ENCODE results near the gene LILRB3. TPM values are rescaled to one million over a fixed set of nuclear protein-coding genes. Genes with fewer than 3 reads are reported as not detected.
"Not testable (repeated sequence)": the region's sequence is repeated elsewhere in the genome, so short reads cannot be mapped to it uniquely, and the experiment has no call there.

LILRB3 gene
- not detected in 2 replicates for total RNA-seq (2014; rRNA removed; shearing (Covaris generic))

- not testable (repeated sequence) for DNase-seq (ENCODE audit: low spot score)
These were observed at the start of gene LILRB3 for GRCh38 chr19:54222474-54223276. LILRB3 (minus strand) TSS chr19:54223007; CDS start chr19:54222976, 31 bp downstream.

GRCh38 chr19:54272181-54272580 is 49.4 kb upstream of the LILRB3 start:
- DNase-seq (ENCODE audit: low spot score) = not testable (repeated sequence)

- not testable (repeated sequence) for DNase-seq (ENCODE audit: low spot score)
These were observed 48.8 kb upstream of the LILRB3 start for GRCh38 chr19:54271587-54271986.

- no peak for DNase-seq (ENCODE audit: low spot score)
These were observed 48.3 kb upstream of the LILRB3 start for GRCh38 chr19:54271106-54271505.

GRCh38 chr19:54268936-54269335 is 46.1 kb upstream of the LILRB3 start:
- DNase-seq (ENCODE audit: low spot score) = no peak

- peak; percentile 97 for DNase-seq (ENCODE audit: low spot score)
These were observed 43.3 kb upstream of the LILRB3 start for GRCh38 chr19:54266133-54266532.

- no peak for DNase-seq (ENCODE audit: low spot score)
These were observed 39.7 kb upstream of the LILRB3 start for GRCh38 chr19:54262470-54262869.

DNA sequence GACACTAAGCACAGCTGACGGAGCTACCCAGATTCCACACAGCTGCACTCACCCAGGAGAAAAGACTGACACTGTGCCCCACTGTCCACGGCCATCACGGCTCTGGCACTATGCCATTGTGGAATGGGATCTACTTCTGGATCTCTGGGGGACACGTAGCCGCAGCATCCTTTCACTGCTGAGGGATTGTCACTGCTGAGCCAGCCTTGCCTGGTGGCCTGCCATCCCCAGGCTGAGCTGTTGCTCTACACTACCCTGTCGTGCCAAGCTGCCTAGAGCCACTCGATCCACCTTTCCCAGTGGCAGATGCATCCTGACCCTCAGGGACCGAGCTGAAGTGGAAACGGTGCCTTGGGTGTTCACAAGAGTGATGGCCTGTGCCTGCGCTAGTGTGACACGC is 39.3 kb upstream of the LILRB3 start:
- DNase-seq (ENCODE audit: low spot score) = no peak

- DNase-seq (ENCODE audit: low spot score) = no peak
These were observed 34.3 kb upstream of the LILRB3 start, which contains the start of gene LILRB5 for GRCh38 chr19:54257116-54257480. LILRB5 (minus strand) TSS chr19:54257273; CDS start chr19:54257193, 80 bp downstream.

GRCh38 chr19:54256250-54257115 is 33.7 kb upstream of the LILRB3 start:
- no peak for DNase-seq (ENCODE audit: low spot score)

- DNase-seq (ENCODE audit: low spot score) = no peak
These were observed 32.4 kb upstream of the LILRB3 start for GRCh38 chr19:54255105-54255775.

DNA sequence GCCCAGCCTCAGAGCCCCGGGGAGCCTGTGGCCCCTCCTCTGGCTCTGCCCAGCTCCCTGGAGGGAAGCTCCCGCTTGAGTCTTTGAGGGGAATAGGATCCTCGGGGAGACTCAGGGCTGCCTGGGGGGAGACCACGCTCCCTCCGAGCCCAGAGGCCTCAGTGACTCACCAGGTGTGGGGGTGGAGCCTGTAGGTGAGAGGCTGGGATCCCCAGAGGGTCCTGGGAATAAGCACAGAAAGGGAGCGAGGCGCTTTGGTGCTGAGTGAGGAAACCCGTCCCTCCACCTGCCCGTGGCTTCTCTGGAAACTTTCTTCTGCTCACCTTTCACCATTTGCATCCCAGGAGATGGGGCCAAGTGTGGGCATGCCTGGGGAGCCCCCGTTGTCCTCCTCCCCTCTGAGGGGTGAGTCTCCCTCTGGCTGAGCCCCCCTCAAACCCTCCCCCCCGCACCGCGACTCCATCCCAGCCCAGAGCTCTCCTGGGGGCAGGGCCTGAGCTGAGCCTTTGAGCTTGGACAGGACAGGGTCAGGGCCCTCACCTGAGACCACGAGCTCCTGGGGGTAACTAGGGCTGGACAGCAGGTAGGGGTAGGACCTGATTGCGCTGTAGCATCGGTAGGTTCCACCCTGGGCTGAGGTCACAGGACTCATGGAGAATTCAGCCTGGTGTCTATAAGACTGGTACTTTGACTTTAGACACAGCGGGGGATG is 31.5 kb upstream of the LILRB3 start:
- DNase-seq (ENCODE audit: low spot score) = no peak

DNA sequence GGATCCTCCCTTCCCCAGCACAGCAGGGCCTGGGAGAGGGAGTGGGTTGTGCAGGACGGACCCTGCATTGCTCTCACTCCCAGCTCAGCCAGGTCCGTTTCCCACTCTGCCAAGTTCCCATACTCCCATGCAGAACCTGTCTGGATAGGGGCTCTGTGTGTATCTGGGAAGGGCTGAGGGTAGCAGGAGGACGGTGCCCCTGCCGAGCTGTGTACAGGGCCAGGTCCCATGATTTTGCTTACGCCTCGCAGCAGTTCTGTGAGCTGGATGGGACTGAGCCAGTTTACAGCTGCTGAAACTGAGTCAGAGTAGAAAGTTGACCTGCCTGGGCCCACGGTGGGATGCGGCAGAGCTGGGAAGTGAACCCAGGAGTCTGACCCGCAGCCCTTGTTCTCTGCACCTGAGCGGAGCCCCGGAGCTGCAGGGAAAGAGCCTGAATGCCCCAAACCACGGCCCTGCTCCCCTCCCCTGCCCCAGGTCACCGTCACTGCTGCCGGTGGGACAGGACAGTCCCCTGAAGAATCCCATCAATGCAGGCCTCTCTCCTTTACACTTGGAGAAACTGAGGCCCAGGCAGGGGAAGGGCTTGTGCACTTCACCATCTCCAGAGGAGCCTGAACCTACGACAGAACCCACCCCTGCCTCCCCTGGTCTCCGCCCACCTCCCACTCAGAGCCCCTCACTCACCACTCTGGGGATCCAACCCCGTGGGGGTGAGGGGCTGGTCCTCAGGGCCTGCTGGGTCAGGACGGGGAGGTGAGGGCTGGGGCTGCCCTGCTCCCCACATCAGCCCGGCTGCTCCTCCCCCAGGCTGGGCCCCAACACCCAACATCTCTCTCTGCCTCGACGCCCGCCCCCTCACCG is 30.8 kb upstream of the LILRB3 start:
- DNase-seq (ENCODE audit: low spot score) = no peak

DNA sequence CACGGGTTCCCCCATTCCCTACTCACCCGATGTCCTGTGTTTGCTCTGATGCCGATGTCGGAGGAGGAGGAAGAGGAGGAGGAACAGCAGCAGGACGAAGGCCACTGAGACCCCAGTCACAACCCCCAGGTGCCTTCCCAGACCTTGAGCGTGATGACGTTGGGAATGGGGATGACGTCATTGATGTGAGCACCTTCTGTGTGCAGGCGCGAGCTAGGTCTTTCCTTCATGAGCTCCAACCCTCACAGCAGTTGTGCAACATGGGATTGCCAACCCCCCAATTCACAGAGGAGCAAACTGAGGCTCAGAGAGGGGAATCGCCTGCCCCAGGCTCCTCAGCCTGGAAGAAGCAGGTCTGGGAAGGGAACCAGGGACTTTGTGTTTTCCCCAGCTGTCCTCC is 30.0 kb upstream of the LILRB3 start:
- DNase-seq (ENCODE audit: low spot score) = no peak

DNA sequence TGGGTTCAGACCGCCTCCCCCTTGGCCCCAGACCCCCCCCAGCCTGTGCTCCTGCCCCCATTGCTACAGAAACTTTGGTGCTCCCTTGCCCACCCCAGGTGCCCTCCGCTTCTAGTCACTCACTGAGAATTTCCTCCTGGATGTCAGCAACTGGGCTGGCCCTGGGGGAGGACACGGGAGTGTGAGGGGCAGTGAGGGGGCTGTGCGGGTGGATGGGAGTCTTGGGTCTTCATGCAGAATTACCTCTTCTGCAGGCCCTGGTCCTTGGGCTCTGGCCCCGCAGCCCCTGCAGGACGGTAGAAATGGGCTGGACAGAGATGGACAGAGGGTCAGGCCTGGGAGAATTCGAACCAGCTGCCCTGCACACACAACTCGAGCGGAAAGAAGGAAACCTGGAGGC is 29.4 kb upstream of the LILRB3 start:
- DNase-seq (ENCODE audit: low spot score) = no peak

DNA sequence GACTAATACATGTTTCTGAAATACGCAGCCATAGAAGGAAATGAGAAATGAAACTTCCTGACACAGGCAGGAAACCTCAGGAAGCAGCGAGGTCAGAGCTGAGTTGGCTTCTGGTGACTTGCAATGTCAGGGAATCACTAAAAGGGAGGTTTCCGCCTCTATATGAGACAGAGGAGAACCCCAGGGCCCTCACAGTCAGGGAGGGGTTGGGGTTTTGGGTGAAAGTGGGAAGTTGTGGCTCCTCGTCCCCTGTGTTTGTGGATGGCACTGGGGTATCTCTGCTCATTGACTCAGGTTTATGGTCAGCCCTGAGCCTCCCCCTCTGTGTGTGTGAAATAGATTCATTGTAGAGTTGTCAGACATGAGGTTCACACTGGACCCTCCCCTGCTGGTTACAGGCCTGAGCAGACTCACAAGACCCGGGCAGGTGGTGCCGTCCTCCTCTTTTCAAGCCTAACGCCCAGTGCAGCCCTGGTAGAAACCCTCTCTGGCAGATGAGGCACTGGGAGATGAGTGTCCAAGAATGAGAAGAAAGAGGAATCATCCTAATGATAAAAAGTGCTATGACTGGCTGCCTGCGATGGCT is 25.3 kb upstream of the LILRB3 start:
- no peak for DNase-seq (ENCODE audit: low spot score)

DNA sequence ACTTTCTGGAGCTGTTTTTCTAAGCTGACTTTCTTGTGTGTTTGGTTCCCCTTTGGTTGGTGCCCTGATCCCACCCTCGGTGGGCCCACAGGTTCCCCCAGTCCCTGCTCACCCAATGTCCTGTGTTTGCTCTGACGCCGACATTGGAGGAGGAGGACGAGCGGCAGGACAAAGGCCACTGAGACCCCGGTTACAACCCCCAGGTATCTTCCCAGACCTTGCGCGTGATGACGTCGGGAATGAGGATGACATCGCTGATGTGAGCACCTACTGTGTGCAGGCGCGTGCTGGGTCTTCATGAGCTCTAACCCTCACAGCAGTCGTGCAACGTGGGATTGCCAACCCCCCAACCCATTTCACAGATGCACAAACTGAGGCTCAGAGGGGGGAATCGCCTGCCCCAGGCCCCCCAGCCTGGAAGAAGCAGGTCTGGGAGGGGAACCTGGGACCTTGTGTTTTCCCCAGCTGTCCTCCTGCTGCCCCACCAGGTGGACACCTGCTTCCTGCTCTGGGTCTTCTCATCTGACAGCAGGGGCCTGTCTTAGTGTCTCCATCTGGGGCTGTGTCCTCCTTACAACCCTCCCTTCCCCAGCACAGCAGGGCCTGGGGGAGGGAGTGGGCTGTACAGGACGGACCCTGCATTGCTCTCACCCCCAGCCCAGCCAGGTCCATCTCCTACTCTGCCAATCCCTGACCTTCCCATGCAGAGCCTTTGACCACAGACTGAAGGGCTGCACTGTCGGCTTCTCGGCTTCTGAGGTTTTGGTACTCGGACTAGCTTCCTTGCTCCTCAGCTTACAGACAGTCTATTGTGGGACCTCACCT is 24.5 kb upstream of the LILRB3 start:
- DNase-seq (ENCODE audit: low spot score) = no peak

DNA sequence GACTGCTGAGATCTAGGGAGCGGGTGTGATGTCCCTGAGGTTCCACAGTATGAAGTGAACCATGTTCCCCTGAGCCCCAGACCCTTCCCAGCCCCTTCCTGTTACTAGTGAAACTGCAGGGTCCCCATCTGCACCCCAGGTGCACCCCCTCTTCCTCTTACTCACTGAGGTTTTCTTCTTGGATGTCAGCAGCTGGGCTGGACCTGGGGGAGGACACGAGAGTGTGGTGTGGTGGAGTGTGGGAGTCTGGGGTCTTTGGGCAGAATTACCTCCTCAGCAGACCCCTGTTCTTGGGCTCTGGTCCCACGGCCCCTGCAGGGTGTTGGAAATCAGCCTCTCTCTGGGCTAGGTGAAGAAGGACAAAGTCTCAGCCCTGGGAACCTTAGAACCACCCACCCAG is 23.1 kb upstream of the LILRB3 start:
- DNase-seq (ENCODE audit: low spot score) = no peak

GRCh38 chr19:54243809-54244208 is 21.0 kb upstream of the LILRB3 start:
- not testable (repeated sequence) for DNase-seq (ENCODE audit: low spot score)

All from HT-29 (cell line).